ENCODE results near the gene VRK1. TPM values are rescaled to one million over a fixed set of nuclear protein-coding genes. Genes with fewer than 3 reads are reported as not detected.

VRK1 gene
- total RNA-seq (2021) (119 and 124 TPM in 2 replicates), Bru-seq, nascent RNA (percentile 97 among the genes with signal in this experiment), BruChase-seq, experiment 1, labeled RNA remaining after a 2-hour chase (percentile 94 among the genes with signal in this experiment), BruChase-seq, experiment 2, labeled RNA remaining after a 6-hour chase (percentile 84 among the genes with signal in this experiment)
- long read RNA-seq, transcript VRK1-201 (13 exons, 1,745 nt) = major isoform, 298 of 395 reads
- long read RNA-seq, partial matches to known transcripts = 31 of 395 reads
- long read RNA-seq, other reads (novel, unspliced or antisense) = 66 of 395 reads

DNA sequence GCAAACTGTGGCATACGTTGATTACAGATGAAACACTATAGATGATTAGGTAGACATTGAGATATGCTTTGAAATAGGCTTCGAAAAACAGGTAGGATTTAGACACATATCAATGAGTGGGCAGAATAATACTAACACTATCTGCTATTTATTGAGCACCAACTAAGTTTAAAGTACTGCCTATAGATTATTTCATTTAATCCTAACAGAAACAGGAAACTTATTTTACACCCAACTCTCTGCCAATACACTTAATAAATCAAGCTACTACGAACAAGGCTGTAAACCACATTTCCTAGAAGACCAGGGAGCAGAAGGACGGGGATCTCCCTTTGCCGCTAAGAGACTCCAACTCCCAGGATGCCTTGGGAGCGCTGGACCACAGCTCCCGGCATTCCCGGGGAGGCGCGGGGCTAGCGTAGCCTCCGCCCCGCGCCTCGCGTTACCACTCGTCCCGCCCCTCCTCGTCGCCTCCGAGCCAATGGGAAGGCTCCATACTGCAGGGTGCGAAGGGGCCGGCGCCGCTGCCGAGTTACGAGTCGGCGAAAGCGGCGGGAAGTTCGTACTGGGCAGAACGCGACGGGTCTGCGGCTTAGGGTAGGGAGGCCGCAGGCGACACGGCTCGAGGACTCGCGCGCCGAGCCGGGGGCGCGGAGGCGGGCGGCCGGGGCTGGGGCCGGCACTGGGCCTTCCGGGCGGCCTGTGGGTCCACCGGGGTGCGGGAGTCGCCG, at the start of gene VRK1:
TSS of gene VRK1 (plus strand) at position 532 of the 731 bp plus-strand sequence. CDS start 36,090 bp downstream, outside the sequence.
- no peaks in the 10 kb centered on the region for H3K27me3 ChIP-seq (replicated peaks; ENCODE audit: insufficient read depth, low read depth, low read length, poor library complexity)
- H3K36me3 ChIP-seq (ENCODE audit: insufficient read depth, low read length, poor library complexity, severe bottlenecking) = no peaks in the 10 kb centered on the region
- TF ChIP-seq CTCF (conservative IDR thresholded peaks at IDR 0.05; ENCODE audit: low read depth, low read length) (no peak), EZH2 (IDR thresholded peaks at IDR 0.05; ENCODE audit: borderline replicate concordance, low read depth, low read length, poor library complexity, severe bottlenecking) (no peak)
- CTCF ChIA-PET = interaction anchor here (0.6 to 1.1 kb wide), 2 partner anchors 55 to 56 kb away, joined by 3 to 5 read pairs; no protein-coding TSS in a partner anchor
- intact Hi-C loops (cut with micrococcal nuclease; ENCODE audit: unreplicated experiment) = no loop called here
- peaks cover 29% of the 10 kb centered on the region for H3K4me1 ChIP-seq (ENCODE audit: insufficient read depth, low read length, poor library complexity, severe bottlenecking)
- H3K4me3 ChIP-seq (ENCODE audit: low read depth, low read length, poor library complexity, severe bottlenecking) = peak within 1 kb of the TSS; percentile 93
- H3K9me3 ChIP-seq (ENCODE audit: low read depth, low read length, poor library complexity, severe bottlenecking) = no peaks in the 10 kb centered on the region
- BruUV-seq (replicated peaks) = no TSS peak
- H3K27ac ChIP-seq (ENCODE audit: low read depth, low read length, poor library complexity, severe bottlenecking) = peak within 1 kb of the TSS; percentile 91
- DNase-seq (ENCODE audit: low spot score) = peak; percentile 99
- POLR2A ChIA-PET (ENCODE audit: low non-redundant PET) = interaction anchor here (0.6 kb wide), 1 partner anchor 254 kb away, joined by 3 read pairs; no protein-coding TSS in a partner anchor

DNA sequence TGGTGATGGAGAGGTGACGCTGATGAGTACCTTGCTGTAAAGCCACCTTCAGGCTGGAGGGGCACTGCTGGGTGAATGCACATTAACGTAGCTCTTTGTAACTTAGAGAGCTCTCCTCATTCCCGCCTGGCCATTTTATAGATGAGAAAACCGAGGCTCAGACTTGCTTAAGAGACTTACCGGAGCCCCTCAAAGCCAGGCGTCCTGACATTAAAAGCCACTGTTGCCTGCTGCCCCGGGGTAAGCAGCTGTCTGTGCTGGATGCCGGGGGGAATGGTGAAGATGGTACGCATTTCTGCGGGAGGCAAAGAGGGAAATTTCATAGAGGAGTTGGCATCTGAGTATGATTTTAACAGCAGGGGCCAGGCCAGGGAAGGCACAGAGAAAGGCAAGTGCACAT, 49.6 kb upstream of the VRK1 start:
- ChIA-PET CTCF (no interaction called here), POLR2A (ENCODE audit: low non-redundant PET) (no interaction called here)
- Histone ChIP-seq H3K27ac (ENCODE audit: low read depth, low read length, poor library complexity, severe bottlenecking) (no peak overlapping the region), H3K4me3 (ENCODE audit: low read depth, low read length, poor library complexity, severe bottlenecking) (no peak overlapping the region), H3K36me3 (ENCODE audit: insufficient read depth, low read length, poor library complexity, severe bottlenecking) (no peaks in the 10 kb centered on the region), H3K9me3 (ENCODE audit: low read depth, low read length, poor library complexity, severe bottlenecking) (no peaks in the 10 kb centered on the region), H3K4me1 (ENCODE audit: insufficient read depth, low read length, poor library complexity, severe bottlenecking) (peaks cover 10% of the 10 kb centered on the region), H3K27me3 (replicated peaks; ENCODE audit: insufficient read depth, low read depth, low read length, poor library complexity) (no peaks in the 10 kb centered on the region)
- no peak for TF ChIP-seq EZH2 (IDR thresholded peaks at IDR 0.05; ENCODE audit: borderline replicate concordance, low read depth, low read length, poor library complexity, severe bottlenecking)
- TF ChIP-seq CTCF (conservative IDR thresholded peaks at IDR 0.05; ENCODE audit: low read depth, low read length) = no peak
- intact Hi-C loops (cut with micrococcal nuclease; ENCODE audit: unreplicated experiment) = loop anchor here (10.0 kb wide), 1 partner anchor 323 kb away; no protein-coding TSS in a partner anchor
- no peak for DNase-seq (ENCODE audit: low spot score)
- BruUV-seq (replicated peaks) = no TSS peak

DNA sequence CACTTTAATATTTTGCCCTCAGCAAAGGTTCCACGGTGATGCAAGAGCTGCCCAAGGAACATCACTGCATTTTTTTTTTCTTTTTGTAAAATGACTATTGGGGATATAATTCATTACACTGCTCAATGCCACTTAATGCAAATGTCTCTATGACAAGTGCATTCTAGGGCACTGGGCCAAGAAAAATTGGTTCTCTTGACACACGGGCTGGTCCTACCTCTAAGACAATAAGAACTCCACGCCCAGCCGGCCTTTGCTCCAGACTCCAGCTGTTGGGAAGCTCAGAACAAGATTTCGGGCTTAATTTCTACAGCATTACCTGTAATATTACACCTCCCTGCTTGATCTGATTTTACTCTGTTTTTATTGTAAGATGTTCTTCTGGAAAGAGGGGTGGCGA, 48.8 kb upstream of the VRK1 start:
- BruUV-seq (replicated peaks) = no TSS peak
- ChIA-PET CTCF (no interaction called here), POLR2A (ENCODE audit: low non-redundant PET) (no interaction called here)
- H3K9me3 ChIP-seq (ENCODE audit: low read depth, low read length, poor library complexity, severe bottlenecking) = no peaks in the 10 kb centered on the region
- H3K4me1 ChIP-seq (ENCODE audit: insufficient read depth, low read length, poor library complexity, severe bottlenecking) = peaks cover 10% of the 10 kb centered on the region
- no peaks in the 10 kb centered on the region for H3K36me3 ChIP-seq (ENCODE audit: insufficient read depth, low read length, poor library complexity, severe bottlenecking)
- peak; percentile 48 for DNase-seq (ENCODE audit: low spot score)
- H3K27me3 ChIP-seq (replicated peaks; ENCODE audit: insufficient read depth, low read depth, low read length, poor library complexity) = no peaks in the 10 kb centered on the region
- no peak overlapping the region for H3K27ac ChIP-seq (ENCODE audit: low read depth, low read length, poor library complexity, severe bottlenecking)
- no peak overlapping the region for H3K4me3 ChIP-seq (ENCODE audit: low read depth, low read length, poor library complexity, severe bottlenecking)
- intact Hi-C loops (cut with micrococcal nuclease; ENCODE audit: unreplicated experiment) = loop anchor here (10.0 kb wide), 1 partner anchor 324 kb away; no protein-coding TSS in a partner anchor
- TF ChIP-seq EZH2 (IDR thresholded peaks at IDR 0.05; ENCODE audit: borderline replicate concordance, low read depth, low read length, poor library complexity, severe bottlenecking) (no peak), CTCF (conservative IDR thresholded peaks at IDR 0.05; ENCODE audit: low read depth, low read length) (no peak)

All from A673 (cell line).